Hematopoietic multipotent progenitor cell treated with erythropoietin and hydrocortisone succinate and interleukin-3 and kit ligand, for 8 days (in vitro differentiated cells): ENCODE measurements around the gene DRGX.

Experiments used
- DNase-seq: peaks from one replicate; pipeline ENCODE4 v3.0.0-alpha.2; 2015

Gene DRGX

GRCh38 chr10:49381111-49381900 lies 14.6 kb downstream of the DRGX start:
- no peak for DNase-seq

GRCh38 chr10:49379596-49380410 lies 16.1 kb downstream of the DRGX start:
- DNase-seq: no peak

GRCh38 chr10:49377256-49377655 lies 18.6 kb downstream of the DRGX start:
- DNase-seq: no peak

DNA sequence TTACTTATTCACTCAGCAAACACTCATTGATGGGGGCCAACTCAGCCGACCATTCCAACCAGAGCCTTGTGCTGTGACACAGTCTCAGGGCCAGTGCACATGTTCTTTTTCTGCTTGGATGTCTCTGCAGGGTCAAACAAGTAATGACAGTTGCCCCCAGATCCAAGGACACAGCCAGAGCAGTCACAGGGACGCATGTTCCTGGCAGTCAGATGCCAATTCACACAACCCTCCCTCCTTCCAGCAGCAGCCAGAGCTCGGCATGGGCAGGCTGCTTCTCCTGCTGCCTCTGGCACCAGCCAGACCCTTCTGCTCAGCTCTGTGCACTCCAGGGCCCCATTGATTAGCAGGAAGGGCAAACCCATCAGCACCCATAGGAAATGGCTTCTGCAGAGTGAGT lies 20.3 kb downstream of the DRGX start:
- no peak for DNase-seq

DNA sequence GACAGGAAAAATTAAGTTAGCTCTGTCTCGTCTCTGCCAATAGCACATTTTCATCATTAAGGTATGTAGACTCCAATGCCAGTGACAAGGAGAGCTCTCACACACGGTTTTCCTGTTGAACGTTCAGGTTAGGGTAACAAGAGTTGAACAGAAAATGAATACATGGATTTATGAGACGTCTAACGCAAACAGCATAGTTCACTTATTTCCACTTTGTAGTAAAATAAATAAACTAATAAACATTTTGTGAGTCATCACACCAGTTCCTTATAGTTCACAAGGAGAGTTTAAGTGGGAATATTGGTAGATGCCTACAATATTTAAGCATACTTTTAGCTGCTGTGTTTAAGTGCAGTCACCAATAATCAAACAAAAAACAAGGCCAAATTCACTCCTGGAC lies 21.1 kb downstream of the DRGX start:
- no peak for DNase-seq

GRCh38 chr10:49373361-49373760 lies 22.5 kb downstream of the DRGX start:
- no peak for DNase-seq

DNA sequence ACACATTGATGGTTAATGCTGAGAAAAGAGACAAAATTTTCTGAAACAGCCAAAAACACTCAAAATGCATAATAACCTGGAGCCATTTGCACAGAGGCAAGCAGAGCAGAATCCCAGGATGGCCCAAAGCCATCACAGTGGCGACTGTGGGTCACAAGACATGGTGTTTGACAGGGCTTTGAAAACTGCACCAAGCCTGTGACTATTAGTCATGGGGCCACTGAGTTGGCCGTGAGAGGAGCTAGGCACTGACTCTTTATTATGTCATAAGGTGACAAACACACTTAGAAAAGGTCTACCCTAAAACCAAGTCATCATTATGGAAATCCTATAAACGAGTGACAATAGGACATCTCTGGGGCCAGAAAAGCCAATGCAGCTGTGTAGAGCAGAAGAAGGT lies 23.9 kb downstream of the DRGX start:
- no peak for DNase-seq

- DNase-seq: no peak
Measured at GRCh38 chr10:49370326-49371100, 25.4 kb downstream of the DRGX start.

DNA sequence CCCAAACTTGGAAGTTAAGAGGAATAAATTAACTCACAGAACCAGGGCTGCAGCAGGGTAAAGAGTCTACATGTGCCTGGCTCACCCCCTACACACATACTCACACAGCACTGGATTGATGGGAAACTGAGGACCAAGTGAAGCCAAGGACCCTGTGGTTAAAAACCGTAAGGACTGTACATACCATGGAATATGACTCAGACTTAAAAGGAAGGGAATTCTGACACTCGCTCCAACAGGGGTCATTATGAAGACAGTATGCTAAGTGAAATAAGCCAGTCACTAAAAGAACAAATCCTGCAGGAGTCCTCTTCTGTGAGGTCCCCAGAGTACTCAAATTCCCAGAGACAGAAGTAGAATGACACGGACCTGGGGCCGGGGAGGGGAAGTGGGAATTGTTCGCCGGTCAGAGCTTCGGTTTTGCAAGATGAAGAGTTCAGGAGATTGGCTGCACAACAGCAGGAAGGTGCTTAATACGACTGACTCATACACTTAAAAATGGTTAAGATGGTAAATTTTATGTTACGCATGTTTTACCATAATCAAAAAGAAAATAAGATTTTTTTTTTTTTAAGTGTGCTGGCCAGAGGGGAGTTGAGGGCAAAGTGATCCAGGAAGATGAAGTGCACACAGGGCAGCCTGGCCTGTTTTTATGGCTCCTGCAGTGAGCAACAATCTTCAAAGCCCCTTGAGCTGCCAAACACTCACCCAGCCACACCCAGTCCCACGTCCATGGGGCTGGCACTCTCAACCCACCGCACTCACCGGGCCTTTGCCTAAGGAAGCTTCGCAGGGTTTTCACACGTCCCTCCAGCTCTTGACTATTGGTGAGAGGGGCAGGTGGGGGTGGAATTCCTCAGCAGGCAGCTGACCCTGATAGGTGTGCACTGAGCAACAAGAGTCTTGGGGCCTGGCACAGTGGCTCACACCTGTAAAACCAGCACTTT lies 26.4 kb downstream of the DRGX start:
- DNase-seq: no peak

GRCh38 chr10:49368256-49368655 lies 27.6 kb downstream of the DRGX start:
- DNase-seq: no peak

GRCh38 chr10:49367600-49367999 lies 28.3 kb downstream of the DRGX start:
- DNase-seq: no peak

GRCh38 chr10:49366460-49366859 lies 29.4 kb downstream of the DRGX start:
- DNase-seq: no peak

- DNase-seq: no peak
Measured at GRCh38 chr10:49365675-49366415, 30.0 kb downstream of the DRGX start.

- DNase-seq: no peak
Measured at GRCh38 chr10:49365275-49365674, 30.6 kb downstream of the DRGX start.

DNA sequence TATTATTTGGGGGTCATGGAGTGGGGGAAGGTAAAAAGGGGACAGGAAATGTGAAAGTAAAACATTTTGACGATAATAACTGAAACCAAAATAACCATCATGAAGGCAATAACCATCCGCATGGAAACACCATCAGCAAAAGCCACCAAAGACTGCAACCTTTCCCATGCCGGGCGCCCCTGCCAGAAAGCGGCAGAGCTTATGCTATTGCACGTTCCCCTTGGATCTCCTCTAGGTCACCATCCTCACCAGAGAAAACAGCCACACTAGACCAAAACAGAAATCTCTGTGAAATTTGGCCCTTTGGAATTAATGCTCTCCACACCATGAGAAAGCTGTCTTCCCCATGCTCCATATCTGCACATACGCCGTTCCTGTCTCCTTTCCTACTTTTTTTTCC lies 31.1 kb downstream of the DRGX start:
- no peak for DNase-seq

GRCh38 chr10:49364051-49364450 lies 31.8 kb downstream of the DRGX start:
- no peak for DNase-seq

DNA sequence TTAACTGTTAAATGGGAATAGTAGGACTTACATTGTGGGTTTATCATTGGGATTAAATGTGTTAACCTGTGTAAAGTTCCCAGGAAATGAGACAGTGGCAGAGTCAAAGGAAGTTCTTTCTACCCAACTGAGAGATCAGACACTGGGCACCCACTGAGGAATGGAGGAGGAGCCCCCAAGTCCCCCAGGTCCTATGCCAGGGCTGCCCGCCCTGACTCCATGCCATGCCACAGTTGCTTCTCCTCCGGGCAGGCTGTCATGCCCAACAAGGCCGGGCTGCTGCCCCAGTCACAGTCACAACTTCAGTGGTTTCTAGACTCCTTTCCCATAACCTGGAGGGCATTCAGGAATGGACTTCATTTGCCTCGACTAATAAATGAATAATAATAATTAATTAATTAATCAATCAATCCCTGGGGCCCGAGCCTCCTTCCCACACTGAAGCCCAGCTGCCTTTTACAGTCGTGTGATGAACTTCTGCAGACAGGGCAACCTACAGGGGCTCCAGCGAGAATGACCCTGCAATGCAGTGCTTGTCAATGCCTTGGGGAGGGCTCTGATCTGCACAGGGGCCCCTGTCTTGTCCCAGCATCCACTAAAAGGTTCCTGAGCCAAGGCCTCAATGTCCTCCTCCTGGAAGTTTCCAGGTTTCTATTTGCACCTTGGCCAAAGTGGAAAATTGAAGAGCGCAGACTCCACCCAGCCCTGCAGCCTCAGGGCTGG lies 32.4 kb downstream of the DRGX start:
- no peak for DNase-seq

DNA sequence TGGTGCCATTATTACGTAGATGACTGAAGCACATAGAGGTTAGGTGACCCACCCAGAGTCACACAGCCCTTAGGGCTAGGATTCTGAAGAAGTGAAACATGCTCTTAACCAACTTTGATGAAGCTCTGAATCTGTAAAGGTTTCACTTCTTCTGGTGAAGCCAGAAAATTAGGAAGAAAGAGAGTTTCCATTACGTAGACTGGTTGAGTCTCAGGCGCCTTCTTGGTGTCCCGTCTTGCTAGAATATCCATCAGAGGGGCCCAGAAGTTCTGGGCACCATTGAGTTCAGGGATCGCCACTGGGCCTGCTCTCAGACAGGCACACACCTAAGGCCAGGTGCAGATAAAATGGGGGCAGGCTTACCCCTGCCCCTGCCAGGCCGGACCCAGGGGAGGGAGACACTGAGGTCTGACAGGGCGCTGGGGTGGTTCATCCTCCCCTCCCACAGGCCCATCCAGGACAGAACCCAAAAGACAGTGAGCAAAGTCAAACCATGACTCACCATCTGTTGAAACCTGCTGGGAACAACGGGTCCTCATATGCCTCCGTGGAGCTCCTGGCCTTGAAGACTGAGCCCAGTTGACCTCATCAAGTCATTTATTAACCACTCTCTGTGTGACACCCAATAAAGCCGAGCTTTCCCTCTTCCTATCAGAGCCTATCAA lies 33.2 kb downstream of the DRGX start:
- no peak for DNase-seq

- DNase-seq: no peak
Measured at GRCh38 chr10:49361735-49362568, 33.9 kb downstream of the DRGX start.
